NCI-H146 (cell line): ENCODE data around the gene PHF21B.
"Not testable (repeated sequence)": the region's sequence is repeated elsewhere in the genome, so short reads cannot be mapped to it uniquely, and the experiment has no call there.

Experiments
- DNase-seq: peaks from one replicate; lab custom pipeline; 2025; lab: John Stamatoyannopoulos, UW

The PHF21B gene

GRCh38 chr22:44917372-44918165 is 92.2 kb downstream of the PHF21B start:
- DNase-seq: no peak

GRCh38 chr22:44916281-44917231 is 93.2 kb downstream of the PHF21B start:
- no peak for DNase-seq

- no peak for DNase-seq
Measured at GRCh38 chr22:44915441-44915840, 94.4 kb downstream of the PHF21B start.

GRCh38 chr22:44914026-44914721 is 95.6 kb downstream of the PHF21B start:
- DNase-seq: no peak

- DNase-seq: no peak
Measured at GRCh38 chr22:44913198-44913983, 96.4 kb downstream of the PHF21B start.

GRCh38 chr22:44909241-44909640 is 100.6 kb downstream of the PHF21B start:
- no peak for DNase-seq

GRCh38 chr22:44907765-44908737 is 101.8 kb downstream of the PHF21B start:
- DNase-seq: no peak

- DNase-seq: no peak
Measured at GRCh38 chr22:44906999-44907644, 102.7 kb downstream of the PHF21B start.

- no peak for DNase-seq
Measured at GRCh38 chr22:44906248-44906936, 103.4 kb downstream of the PHF21B start.

- DNase-seq: not testable (repeated sequence)
Measured at GRCh38 chr22:44904492-44905152, 105.2 kb downstream of the PHF21B start.

- not testable (repeated sequence) for DNase-seq
Measured at GRCh38 chr22:44903164-44903563, 106.6 kb downstream of the PHF21B start.

GRCh38 chr22:44901301-44901700 is 108.5 kb downstream of the PHF21B start:
- no peak for DNase-seq

- no peak for DNase-seq
Measured at GRCh38 chr22:44898236-44898635, 111.6 kb downstream of the PHF21B start.

GRCh38 chr22:44895296-44896055 is 114.3 kb downstream of the PHF21B start:
- DNase-seq: no peak

- no peak for DNase-seq
Measured at GRCh38 chr22:44894782-44895181, 115.0 kb downstream of the PHF21B start.

- no peak for DNase-seq
Measured at GRCh38 chr22:44894321-44894720, 115.5 kb downstream of the PHF21B start.

- DNase-seq: no peak
Measured at GRCh38 chr22:44893731-44894080, 116.1 kb downstream of the PHF21B start.
